GM19467 (cell line): Measurements from ENCODE around the gene KLHDC4.
"Not testable (repeated sequence)": the region's sequence is repeated elsewhere in the genome, so short reads cannot be mapped to it uniquely, and the experiment has no call there.

Experiments used
- ATAC-seq: cut with Tn5 transposase; IDR thresholded peaks from one replicate; pipeline ENCODE4 v1.9.1; 2021; ENCODE audit warnings: mild to moderate bottlenecking, moderate library complexity; ENCODE audit not compliant: unreplicated experiment

KLHDC4 gene

DNA sequence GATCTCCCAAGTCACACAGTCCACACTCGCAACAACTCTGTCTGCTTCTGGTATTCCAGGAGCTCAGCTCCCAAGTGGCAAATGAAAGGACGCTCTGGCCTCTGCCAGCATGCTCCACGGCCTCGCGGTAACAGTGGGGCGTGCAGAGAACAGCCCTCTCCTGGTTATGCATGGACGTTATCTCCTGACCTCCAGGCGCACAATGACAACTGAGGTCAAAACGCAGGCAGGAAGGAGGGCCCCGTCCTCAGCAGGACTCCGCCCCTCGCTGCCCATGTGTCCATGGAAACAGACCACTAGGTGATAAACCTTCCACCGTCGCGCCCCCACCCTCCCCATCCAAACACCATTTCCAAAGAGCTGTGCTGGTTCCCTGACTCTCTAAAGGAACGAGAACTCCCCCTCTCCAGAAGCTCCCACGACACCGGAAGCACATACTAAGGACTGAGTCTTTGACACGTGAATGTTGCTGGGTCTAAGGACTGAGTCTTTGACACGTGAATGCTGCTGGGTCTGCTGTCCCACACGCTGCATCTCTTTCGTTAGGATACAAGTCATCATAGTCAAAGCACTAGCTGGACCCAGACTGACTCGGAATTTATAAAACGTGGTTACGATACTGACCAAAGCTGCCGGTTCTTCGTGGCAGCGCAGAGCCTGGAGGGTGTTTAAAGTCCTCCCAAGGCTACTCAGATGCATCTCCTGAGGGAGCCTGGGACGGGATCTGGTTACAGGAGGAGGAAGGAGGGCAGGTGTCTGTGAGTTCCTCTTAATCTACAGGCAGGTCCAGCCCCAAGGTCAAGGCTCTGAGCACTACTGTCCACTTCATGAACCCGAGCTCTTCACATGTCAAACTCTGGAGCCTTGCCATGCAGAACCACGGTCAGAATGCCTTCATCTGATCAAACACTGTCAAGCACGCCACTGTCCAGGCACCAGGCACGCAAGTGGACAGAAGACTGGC is 43.9 kb downstream of the KLHDC4 start:
- no peak for ATAC-seq

DNA sequence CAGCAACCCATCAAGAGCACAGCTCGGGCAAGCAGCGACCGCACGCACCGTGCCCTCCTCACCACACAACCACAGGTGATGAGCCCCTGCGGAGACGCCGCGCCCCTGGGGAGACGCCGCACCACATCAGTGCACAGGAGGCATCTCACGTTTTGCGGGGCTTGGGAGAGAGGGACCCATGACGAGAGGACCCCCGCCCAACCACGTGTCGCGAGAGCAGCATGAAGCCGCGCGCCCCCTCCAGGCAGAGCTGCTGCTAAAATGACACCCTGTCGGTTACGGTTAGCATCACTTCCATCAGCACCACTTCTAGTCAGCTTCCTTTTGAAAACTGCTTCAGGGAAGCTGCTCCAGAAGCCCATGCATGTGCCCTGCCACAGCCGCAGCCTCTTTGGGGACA is 45.3 kb downstream of the KLHDC4 start:
- no peak for ATAC-seq

DNA sequence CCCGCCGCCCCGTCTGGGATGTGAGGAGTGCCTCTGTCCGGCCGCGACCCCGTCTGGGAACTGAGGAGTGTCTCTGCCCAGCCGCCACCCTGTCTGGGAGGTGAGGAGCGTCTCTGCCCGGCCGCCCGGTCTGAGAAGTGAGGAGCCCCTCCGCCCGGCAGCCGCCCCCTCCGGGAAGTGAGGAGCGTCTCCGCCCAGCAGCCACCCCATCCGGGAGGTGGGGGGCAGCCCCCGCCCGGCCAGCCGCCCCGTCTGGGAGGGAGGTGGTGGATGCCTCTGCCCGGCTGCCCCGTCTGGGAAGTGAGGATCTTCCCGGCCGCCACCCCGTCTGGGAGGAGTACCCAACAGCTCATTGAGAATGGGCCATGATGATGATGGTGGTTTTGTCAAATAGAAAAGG is 47.0 kb downstream of the KLHDC4 start:
- ATAC-seq = not testable (repeated sequence)

DNA sequence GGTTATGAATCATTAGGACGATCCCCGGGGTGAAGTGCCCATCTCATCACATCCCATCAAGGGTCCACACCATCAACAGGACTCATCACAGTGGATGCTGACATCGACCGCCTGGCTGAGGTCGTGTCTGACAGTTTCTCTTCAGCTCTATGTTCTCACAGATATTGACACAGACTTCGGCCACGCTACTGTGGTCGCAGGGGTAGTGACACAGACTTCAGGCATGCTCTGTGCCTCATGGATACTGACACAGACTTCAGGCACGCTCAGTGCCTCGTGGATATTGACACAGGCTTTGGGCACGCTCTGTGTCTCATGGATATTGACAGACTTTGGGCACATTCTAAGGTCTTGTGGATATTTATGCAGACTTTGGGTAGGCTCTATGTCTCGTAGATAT is 50.1 kb downstream of the KLHDC4 start:
- no peak for ATAC-seq

DNA sequence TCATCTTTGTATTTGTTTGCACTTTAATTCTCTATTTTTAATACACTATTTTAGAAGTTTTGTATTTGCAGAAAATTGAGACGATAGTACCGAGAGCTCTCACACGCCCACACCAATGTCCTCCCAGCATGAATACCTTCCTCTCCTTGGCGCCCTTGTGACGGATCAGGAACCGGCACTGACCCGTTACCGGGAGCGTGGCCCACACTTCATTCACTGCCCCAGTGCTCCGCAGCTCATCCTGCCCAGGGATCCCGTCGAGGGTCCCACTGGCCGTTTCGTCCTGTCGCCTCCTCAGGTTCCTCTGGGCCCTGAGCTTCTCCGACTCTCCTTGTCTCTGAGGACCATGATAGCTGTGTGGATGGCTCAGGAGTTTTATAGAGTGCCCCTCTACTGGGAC is 50.6 kb downstream of the KLHDC4 start:
- no peak for ATAC-seq

DNA sequence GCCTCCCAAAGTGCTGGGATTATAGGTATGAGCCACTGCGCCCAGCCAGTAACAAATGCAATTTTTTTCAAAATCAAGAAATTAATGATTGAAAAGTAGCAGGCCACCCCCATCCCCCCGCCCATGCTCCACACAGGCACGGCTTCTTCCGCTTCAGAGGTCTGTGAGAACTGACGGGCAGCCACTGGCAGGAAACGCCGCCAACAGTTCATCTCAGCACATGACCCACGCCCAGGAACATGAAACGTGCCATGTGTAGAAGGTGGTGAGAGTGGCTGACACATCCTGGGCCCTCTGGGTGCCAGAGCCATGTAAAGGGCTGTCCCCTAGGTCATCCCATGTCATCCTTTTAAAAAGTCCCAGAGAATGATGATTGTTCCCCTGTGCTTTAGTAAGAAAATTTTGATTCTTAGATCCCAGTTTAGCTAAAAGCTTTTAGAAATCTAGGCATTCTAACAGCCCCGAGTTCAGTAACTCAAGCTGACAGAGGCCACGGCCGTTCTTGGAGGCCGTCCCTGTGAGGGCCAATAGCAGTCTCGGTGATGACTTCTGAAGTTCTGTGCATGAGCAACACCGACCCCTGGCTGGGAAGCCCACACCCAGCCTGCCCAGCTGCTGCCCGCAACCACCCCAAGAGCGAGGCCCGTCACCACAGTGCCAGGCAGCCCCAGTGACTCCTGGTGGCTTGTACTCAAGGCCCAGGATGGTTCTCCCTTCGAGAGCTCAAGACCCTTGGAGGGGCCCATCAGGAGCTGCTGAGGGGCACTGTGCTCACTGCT is 52.1 kb downstream of the KLHDC4 start:
- ATAC-seq = no peak

DNA sequence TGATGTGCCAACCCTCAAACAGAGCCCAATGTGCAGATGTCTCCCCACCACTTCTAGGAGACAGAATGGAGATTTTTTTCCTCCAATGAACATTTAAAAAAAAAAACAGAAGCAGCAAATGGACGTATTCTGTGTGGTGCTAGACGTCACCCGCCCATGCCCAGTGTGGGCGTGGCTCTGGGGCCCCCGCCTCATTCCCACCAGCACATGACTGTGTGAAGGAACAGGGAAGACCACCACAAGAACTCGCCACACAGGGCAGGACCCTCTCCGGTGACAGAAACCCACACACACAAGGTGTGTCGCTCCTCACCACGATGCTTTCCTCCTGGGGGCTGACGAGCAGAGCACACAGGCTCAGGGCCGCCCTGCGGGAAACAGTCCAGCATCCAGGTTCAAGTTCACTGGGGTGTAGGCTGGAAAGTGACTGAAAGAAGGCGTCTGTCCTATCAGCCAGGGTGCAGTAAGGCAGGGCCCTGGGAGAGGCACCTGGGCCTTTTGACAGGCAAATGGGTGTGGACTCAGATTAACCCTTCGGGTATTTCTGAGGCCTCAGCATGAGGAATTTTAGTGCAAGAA is 53.5 kb downstream of the KLHDC4 start:
- ATAC-seq = no peak

DNA sequence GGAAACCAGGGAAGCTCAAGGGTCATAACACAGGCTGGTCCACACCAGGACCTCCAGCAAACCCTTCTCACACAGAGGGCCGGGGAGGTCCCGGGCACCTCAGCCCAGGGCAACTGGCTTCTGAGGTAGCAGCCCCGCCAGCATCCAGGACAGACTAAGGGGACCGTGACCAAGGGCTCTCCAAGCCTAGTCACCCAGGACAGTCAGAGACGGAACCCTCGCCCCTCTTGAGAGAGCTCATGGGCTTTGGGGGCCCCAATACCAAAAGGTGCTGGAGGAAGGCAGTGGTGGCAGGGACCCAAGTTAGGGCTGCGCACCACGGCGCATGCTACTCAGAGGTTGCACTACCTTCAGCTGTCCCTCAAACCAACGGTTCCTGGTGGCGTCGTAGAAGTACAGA is 54.9 kb downstream of the KLHDC4 start:
- no peak for ATAC-seq

DNA sequence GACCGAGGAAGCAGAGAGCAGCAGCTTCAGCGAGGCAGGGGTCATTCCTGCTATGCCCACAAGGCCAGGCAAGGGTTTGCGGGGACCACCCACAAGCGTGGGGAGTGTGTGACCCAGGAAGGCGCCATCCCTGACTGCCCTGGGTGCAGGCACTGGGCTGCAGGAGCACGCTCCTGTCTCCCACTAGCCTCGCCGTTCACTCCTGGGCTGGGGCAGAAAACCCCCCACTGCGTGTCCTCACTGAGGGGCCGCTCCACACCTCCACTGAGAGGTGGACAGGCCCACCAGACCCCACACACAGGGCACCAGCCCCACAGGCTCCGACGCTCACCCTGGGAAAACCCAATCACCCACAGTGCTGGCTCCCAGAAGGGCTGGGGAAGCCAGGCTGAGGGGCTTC is 56.1 kb downstream of the KLHDC4 start:
- no peak for ATAC-seq

DNA sequence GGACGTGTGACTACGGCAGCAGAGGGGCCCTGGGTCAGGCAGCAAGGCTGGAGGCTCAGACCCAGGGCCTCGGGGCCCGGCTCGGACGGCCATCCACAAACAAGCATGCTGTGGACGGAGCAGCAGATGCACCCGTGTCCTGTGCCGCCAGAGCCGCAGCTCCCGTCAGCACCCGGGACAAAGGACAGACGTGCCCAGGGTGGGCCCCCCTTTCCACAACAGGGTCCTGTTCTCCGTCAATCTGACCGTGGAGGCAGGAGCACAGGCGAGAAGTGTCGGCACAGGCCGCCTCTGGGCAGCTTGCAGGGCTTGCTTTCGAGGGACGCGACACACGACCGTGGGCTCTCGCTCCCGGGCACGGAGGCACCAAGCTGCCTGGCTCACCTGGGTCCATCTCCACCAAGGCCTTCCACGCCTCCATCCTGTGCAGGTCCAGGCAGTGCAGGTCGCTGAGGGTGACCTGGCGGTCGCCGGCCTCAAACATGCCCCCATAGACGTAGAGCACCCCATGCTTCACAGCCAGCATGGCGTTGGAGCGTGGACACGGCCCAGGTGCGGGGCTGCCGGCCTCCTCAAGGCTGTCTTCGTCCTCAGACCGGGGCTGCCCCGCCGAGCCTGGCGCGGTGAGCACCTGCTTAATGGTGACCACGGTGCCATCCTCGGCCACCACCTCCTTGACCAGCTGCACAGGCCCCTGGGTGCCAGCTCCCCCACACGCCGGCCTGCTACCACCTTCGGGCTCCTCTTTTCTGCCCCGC is 56.7 kb downstream of the KLHDC4 start:
- ATAC-seq = no peak

DNA sequence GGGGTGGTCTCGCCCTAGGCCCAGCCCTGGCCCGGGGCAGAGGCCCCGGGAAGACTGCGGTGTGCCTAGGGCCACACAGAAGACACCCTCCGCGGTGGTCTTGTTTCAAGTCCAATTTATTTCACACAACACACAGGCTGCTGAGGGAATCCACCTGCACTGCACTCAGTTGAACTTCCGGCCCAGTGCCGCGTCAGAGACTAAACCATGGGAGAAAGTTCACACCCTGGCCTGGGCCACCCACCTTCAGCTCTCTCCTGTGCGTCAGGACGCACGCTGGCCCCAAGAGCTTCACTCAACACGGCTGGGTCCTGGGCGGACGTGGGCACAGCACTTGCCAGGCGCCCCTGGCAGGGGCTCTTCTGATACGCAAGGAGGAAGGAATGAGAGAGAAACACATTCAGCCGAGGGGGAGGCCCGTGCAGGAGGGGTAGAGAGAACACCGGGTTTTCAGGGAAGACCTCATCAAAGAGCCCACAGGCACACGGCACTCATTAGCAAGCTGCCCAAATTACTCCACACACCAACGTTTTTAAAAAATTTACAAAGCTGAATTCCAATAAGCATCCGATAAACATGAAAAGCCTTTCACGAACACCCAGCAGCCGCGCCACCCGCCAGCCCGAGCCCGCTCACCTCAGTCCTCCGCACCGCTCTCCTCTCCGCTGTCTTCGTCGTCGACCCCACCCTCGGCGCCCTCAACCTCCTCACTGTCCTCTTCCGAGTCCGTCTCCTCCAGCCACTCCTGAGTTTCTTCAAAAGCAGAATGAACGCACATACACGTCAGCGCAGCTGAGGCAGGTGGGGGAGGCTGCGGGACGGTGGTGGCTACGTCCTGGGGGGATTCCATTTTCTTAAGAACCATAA is 57.8 kb downstream of the KLHDC4 start:
- ATAC-seq = no peak

DNA sequence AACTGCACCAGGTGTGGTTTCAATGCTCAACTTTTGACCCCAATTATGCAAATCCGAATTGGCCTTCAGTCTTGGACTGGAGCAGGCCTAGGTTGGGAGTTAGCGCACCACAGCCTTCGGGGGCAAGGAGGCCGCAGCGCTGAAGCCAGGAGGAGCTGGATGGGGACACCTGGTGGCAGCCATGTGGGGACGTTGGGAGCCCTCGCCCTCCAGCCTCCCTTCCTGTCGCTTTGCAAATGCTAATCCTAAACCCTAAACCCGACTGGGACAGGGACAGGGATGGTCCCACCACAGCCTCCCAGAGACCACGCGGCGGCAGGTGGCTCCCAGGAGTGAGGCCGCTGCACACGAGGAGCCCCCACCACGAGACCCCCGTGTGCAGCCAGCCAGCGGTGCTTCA is 58.7 kb downstream of the KLHDC4 start:
- no peak for ATAC-seq

DNA sequence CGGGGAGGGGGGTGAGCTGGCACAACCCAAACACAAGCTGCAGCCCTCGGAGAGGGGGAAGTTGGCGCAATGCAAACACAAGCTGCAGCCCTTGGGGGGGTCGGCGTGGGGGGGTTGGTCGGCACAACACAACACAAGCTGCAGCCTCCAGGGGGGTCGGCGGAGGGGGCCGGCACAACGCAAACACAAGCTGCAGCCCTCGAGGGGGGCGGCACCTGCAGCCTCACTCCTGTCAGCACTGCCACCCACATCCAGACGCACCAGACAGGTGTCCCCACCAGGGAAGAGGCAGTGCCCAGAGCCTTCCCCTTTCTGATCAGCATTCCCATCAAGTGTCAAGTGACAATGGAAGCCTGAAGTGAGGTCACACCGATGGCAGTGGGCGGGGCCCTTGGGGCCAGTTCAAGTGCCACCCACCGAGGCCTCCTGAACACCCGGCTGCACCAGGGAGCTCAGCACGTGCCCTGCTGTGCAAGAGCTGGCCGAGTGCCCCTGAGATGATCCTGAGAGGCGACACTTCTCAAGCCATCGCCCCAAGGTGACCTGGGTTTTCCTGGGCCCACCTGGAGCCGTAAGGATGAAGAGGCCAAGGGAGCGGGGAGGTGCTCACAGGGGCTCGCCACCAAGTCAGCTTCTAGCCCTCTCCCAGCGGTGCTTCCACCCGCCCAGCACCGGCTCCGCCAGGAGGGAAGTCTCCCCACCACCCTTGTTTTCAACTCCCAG is 59.3 kb downstream of the KLHDC4 start:
- ATAC-seq = no peak

DNA sequence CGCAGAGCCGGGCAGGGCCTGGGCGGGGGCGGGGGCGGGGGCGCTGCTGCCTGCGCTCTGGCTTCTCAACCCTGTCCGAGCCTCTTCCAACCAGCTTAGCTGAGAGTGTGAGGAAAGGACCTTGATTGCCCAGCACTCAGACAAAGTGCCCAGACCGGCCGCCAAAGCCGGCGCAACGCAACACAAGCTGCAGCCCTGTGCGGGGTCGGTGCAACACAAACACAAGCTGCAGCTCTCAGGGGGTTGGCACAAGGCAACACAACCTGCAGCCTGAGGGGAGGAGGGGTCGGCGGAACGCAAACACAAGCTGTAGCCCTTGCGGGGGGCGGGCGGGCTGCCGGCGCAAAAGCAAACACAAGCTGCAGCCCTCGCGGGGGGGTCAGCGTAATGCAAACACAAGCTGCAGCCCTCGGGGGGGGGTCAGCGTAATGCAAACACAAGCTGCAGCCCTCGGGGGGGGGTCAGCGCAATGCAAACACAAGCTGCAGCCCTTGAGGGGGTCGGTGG is 60.0 kb downstream of the KLHDC4 start:
- ATAC-seq = no peak

DNA sequence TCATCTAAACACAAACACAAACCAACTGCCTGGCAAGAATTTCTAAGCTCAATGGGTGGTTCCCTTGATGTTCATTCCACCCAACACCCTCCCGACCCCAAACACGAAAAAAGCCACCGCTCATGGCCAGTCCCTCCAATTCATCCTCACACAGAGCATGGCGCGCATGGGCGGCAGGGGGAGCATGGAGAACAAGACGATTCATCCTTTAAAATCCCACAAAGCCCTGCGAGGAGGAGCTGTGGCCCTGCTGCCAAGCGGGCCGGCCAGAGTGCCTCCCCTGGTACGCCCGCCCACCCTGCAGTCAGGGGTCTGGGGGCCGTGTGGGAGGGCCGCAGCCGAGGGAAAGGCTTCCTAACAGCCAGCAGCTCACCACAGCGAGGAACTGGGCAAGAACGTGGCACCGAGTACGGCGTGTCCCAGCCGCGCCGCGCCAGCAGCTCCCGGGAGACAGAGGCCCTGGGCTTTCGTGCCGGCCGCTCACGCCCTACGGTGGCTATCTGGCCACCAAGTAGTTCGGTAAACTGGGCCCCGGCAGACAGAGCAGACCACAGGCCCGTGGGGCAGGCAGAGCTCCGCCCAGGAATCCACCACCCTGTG is 60.9 kb downstream of the KLHDC4 start:
- ATAC-seq = no peak

DNA sequence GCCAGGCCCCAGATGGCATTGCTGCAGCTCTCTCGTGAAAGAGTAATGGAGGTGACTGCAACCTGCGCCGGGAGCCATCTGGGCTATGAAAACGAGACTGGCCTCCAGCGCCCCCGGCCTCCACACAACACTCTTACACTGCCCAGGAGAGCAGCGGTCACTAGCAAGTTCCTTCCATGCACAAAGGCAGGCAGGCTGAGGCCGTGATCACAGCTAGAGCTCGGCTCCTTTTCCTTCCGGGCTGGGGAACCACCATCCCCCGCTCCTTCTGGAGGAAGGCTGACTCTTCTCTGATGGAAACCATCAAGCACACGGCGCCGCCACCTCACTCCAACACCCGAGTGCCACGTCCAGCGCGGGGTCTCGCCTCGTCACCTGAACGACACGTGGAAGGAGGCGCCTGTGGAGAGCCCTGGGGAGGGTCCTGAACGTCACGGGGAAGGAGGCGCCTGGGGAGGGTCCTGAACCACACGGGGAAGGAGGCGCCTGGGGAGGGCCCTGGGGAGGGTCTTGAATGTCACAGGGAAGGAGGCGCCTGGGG is 61.9 kb downstream of the KLHDC4 start:
- ATAC-seq = no peak

DNA sequence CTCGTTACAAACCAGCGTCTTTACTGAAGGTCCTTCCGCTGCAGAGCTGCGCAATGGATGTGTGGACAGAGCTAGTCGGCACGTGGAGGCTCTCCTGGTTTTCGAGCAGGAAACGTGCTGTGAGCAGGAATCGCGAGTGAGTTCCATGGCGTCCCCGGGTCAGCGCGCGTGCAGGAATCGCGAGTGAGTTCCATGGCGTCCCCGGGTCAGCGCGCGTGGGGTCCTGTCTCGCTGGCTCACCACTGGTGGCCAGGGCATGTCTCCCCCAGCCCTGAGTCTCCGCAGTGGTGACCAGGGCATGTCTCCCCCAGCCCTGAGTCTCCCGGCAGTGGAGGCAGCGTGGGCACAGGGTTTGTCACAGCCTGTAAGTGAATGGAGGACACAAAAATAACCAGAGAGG is 62.7 kb downstream of the KLHDC4 start:
- no peak for ATAC-seq

DNA sequence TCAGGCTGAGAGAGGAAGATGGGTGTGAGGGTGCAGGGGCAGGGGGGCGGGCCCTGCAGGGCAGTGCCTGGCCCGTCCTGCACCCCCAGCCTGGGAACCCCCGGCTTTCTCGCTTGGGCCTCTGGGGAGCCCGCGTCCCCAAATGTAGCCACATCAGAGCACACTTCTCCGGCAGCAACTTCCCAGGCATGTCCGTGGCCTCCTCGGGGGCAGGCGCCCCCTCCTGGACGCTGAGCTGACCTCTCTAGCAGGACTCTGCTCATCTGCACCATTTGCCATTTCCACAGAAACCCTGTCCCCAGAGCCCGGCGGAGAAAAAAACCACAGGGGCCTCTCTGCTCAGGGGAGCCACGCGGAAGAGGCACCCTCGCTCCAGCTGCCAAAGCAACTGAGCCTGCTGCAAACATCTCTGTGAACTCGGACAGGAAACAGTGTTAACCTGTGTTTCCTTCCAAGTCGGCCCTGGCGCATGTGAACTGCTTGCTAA is 63.4 kb downstream of the KLHDC4 start:
- peak; percentile 45 for ATAC-seq
